WTC11 (cell line): Measurements from ENCODE around the gene FOXP1. TPM values are rescaled to one million over a fixed set of nuclear protein-coding genes. Genes with fewer than 3 reads are reported as not detected.

Experiments
- ATAC-seq: fragments of 200-7000 bp; cut with Tn5 transposase; 2 replicates; pipeline ENCODE4 v1.10.0; 2021; ENCODE audit warnings: mild to moderate bottlenecking, moderate library complexity
- CTCF ChIA-PET: fragments of 300-600 bp; sonication (Branson Sonifier 250); formaldehyde crosslinking; loops from one replicate; lab custom pipeline; 2021; ENCODE audit warnings: antibody characterized with exemption; lab: Charles Lee
- POLR2A ChIA-PET: fragments of 350-600 bp; sonication (Branson Sonifier 250); formaldehyde crosslinking; loops from one replicate; lab custom pipeline; 2021; ENCODE audit warnings: antibody characterized with exemption; lab: Charles Lee
- DNase-seq: peaks from one replicate; pipeline ENCODE4 v3.0.0; 2021; ENCODE audit warnings: low spot score
- H3K27ac Mint-ChIP-seq: 2 replicates; pipeline ENCODE4 v1.8.0; 2021; ENCODE audit warnings: mixed read lengths
- H3K27me3 Mint-ChIP-seq: 2 replicates; pipeline ENCODE4 v1.8.0; 2021; ENCODE audit warnings: low read depth, mild to moderate bottlenecking, moderate library complexity, mixed read lengths
- H3K36me3 Mint-ChIP-seq: 2 replicates; pipeline ENCODE4 v1.8.0; 2021; ENCODE audit warnings: mixed read lengths
- H3K4me1 Mint-ChIP-seq: 2 replicates; pipeline ENCODE4 v1.8.0; 2022; ENCODE audit warnings: mixed read lengths
- H3K4me3 Mint-ChIP-seq: 2 replicates; pipeline ENCODE4 v1.8.0; 2021; ENCODE audit warnings: mild to moderate bottlenecking, moderate library complexity, mixed read lengths
- H3K9me3 Mint-ChIP-seq: 2 replicates; pipeline ENCODE4 v1.8.0; 2021; ENCODE audit warnings: mixed read lengths
- ARID4B ChIP-seq: sonication (generic); formaldehyde crosslinking; IDR thresholded peaks from 2 replicates; pipeline ENCODE4 v1.8.0; 2023; ENCODE audit warnings: missing genetic modification reagents, mild to moderate bottlenecking, borderline replicate concordance
- ATF6 ChIP-seq: sonication (generic); formaldehyde crosslinking; IDR thresholded peaks from 2 replicates; pipeline ENCODE4 v1.8.1; 2023; ENCODE audit warnings: mild to moderate bottlenecking, missing genetic modification reagents
- ERG ChIP-seq: fragments of 250-450 bp; sonication (Bioruptor Pico); IDR thresholded peaks from 2 replicates; pipeline ENCODE4 v1.8.0; 2021; ENCODE audit warnings: mild to moderate bottlenecking
- ESRRA ChIP-seq: sonication (generic); formaldehyde crosslinking; IDR thresholded peaks from 2 replicates; pipeline ENCODE4 v1.8.1; 2022; ENCODE audit warnings: mild to moderate bottlenecking, missing genetic modification reagents, borderline replicate concordance
- FOXK1 ChIP-seq: sonication (generic); formaldehyde crosslinking; IDR thresholded peaks from 2 replicates; pipeline ENCODE4 v1.8.0; 2022; ENCODE audit warnings: mild to moderate bottlenecking, moderate library complexity, missing genetic modification reagents
- FOXP1 ChIP-seq: sonication (generic); formaldehyde crosslinking; IDR thresholded peaks from 2 replicates; pipeline ENCODE4 v1.8.0; 2022; ENCODE audit warnings: missing genetic modification reagents, mild to moderate bottlenecking, moderate library complexity, borderline replicate concordance
- FOXP4 ChIP-seq: sonication (generic); formaldehyde crosslinking; IDR thresholded peaks from 2 replicates; pipeline ENCODE4 v1.8.0; 2022; ENCODE audit warnings: mild to moderate bottlenecking, missing genetic modification reagents
- GABPB1 ChIP-seq: sonication (generic); formaldehyde crosslinking; IDR thresholded peaks from 2 replicates; pipeline ENCODE4 v1.8.1; 2023; ENCODE audit warnings: mild to moderate bottlenecking, missing genetic modification reagents
- GTF2I ChIP-seq: fragments of 250-450 bp; sonication (Bioruptor Pico); conservative IDR thresholded peaks from 2 replicates; pipeline ENCODE4 v1.4.0; 2021; ENCODE audit warnings: mild to moderate bottlenecking
- MYBL2 ChIP-seq: sonication (generic); formaldehyde crosslinking; IDR thresholded peaks from 2 replicates; pipeline ENCODE4 v1.8.1; 2023; ENCODE audit warnings: mild to moderate bottlenecking, moderate library complexity, missing genetic modification reagents
- NFYB ChIP-seq: sonication (generic); formaldehyde crosslinking; conservative IDR thresholded peaks from 2 replicates; pipeline ENCODE4 v1.8.0; 2022; ENCODE audit warnings: low read depth, missing genetic modification reagents
- NR3C1 ChIP-seq: sonication (generic); formaldehyde crosslinking; conservative IDR thresholded peaks from 2 replicates; pipeline ENCODE4 v1.8.1; 2023; ENCODE audit warnings: low read depth, mild to moderate bottlenecking, missing genetic modification reagents
- OVOL2 ChIP-seq: fragments of 250-450 bp; sonication (Bioruptor Pico); IDR thresholded peaks from 2 replicates; pipeline ENCODE4 v1.9.0; 2021; ENCODE audit warnings: mild to moderate bottlenecking, borderline replicate concordance
- SP1 ChIP-seq: sonication (generic); formaldehyde crosslinking; conservative IDR thresholded peaks from 2 replicates; pipeline ENCODE4 v1.8.1; 2022; ENCODE audit warnings: missing genetic modification reagents
- ZBTB43 ChIP-seq: sonication (generic); formaldehyde crosslinking; IDR thresholded peaks from 2 replicates; pipeline ENCODE4 v1.8.1; 2023; ENCODE audit warnings: mild to moderate bottlenecking, missing genetic modification reagents
- ZNF423 ChIP-seq: fragments of 250-450 bp; sonication (Bioruptor Pico); IDR thresholded peaks from 2 replicates; pipeline ENCODE4 v2.1.2; 2022; ENCODE audit warnings: mild to moderate bottlenecking, moderate library complexity
- total RNA-seq: library from RNA; stranded (reverse); gene quantifications from 3 replicates; pipeline ENCODE4 v1.2.3, GENCODE V29; 2021

Gene FOXP1
- total RNA-seq, 1 experiment from 2014 or later = 25.8 TPM

- H3K27ac Mint-ChIP-seq = peak overlapping the region; percentile 98
- TF ChIP-seq ATF6 (no peak), OVOL2 (no peak), ZNF423 (CRISPR knock-in tag) (no peak)
- no peaks in the 10 kb centered on the region for H3K9me3 Mint-ChIP-seq
- H3K4me1 Mint-ChIP-seq = peaks cover 82% of the 10 kb centered on the region
- H3K27me3 Mint-ChIP-seq = no peaks in the 10 kb centered on the region
- H3K36me3 Mint-ChIP-seq = no peaks in the 10 kb centered on the region
- ATAC-seq (no peak), DNase-seq (no peak)
- POLR2A ChIA-PET = no interaction called here
- no peak overlapping the region for H3K4me3 Mint-ChIP-seq
- CTCF ChIA-PET = interaction anchor here (1.4 kb wide), 1 partner anchor 23 kb away, joined by 7 read pairs; no protein-coding TSS in a partner anchor
Measured at GRCh38 chr3:71153713-71154112, 429.8 kb downstream of the FOXP1 start.

GRCh38 chr3:71152892-71153265 lies 430.6 kb downstream of the FOXP1 start:
- ChIA-PET CTCF (interaction anchor here (1.0 to 1.6 kb wide), 3 partner anchors 9 to 23 kb away, joined by 3 to 7 read pairs (median 5); no protein-coding TSS in a partner anchor), POLR2A (interaction anchor here (1.3 kb wide), 1 partner anchor 16 kb away, joined by 3 read pairs; no protein-coding TSS in a partner anchor)
- ATAC-seq (peak; percentile 88), DNase-seq (peak; percentile 56)
- no peak for TF ChIP-seq ZBTB43
- no peak for TF ChIP-seq MYBL2 (CRISPR knock-in tag)
- no peak for TF ChIP-seq ESRRA (CRISPR knock-in tag)
- TF ChIP-seq SP1 (CRISPR knock-in tag) = 0 out of 2 replicates have a peak, but pooled peaks have one; percentile 25
- peak; percentile 90; the same call in 1 of the 2 replicates for TF ChIP-seq FOXP4
- TF ChIP-seq NFYB (CRISPR knock-in tag) = no peak
- no peak for TF ChIP-seq ATF6
- TF ChIP-seq GTF2I (CRISPR knock-in tag) = no peak
- peak; percentile 3; the same call in 1 of the 2 replicates for TF ChIP-seq ZNF423 (CRISPR knock-in tag)
- 0 out of 2 replicates have a peak, but pooled peaks have one; percentile 28 for TF ChIP-seq FOXP1 (CRISPR knock-in tag)
- TF ChIP-seq ERG (CRISPR knock-in tag) = no peak
- no peak for TF ChIP-seq ARID4B (CRISPR knock-in tag)
- TF ChIP-seq FOXK1 (CRISPR knock-in tag) = peak; percentile 61; the same call in 1 of the 2 replicates
- peak; percentile 77 for TF ChIP-seq GABPB1 (CRISPR knock-in tag)
- no peak for TF ChIP-seq NR3C1 (CRISPR knock-in tag)
- Mint-ChIP-seq H3K36me3 (no peaks in the 10 kb centered on the region), H3K27ac (peak overlapping the region; percentile 98), H3K9me3 (no peaks in the 10 kb centered on the region), H3K4me1 (peaks cover 77% of the 10 kb centered on the region), H3K27me3 (no peaks in the 10 kb centered on the region), H3K4me3 (no peak overlapping the region)
